Stimulated activated naive CD8-positive, alpha-beta T cell treated with anti-CD3 and anti-CD28 coated beads, Interleukin-15, Interleukin-2, amounts not matched to agents 100 ng/mL and 50 ng/mL, for 24 hours (primary cell): Measurements from ENCODE around the gene DNAJB2.
"Not testable (repeated sequence)": the region's sequence is repeated elsewhere in the genome, so short reads cannot be mapped to it uniquely, and the experiment has no call there.

Source experiments
- H3K27ac Mint-ChIP-seq: one replicate; pipeline ENCODE4 v1.8.0; 2021; ENCODE audit warnings: mild to moderate bottlenecking, mixed read lengths
- H3K27me3 Mint-ChIP-seq: one replicate; pipeline ENCODE4 v1.8.0; 2021; ENCODE audit warnings: mixed read lengths
- H3K36me3 Mint-ChIP-seq: one replicate; pipeline ENCODE4 v1.8.0; 2021; ENCODE audit warnings: low read depth, mixed read lengths
- H3K4me1 Mint-ChIP-seq: one replicate; pipeline ENCODE4 v1.8.0; 2021; ENCODE audit warnings: low read depth, mixed read lengths
- H3K4me3 Mint-ChIP-seq: one replicate; pipeline ENCODE4 v1.8.0; 2021; ENCODE audit warnings: mild to moderate bottlenecking, mixed read lengths
- H3K9me3 Mint-ChIP-seq: one replicate; pipeline ENCODE4 v1.8.0; 2021; ENCODE audit warnings: mixed read lengths

Gene DNAJB2

DNA sequence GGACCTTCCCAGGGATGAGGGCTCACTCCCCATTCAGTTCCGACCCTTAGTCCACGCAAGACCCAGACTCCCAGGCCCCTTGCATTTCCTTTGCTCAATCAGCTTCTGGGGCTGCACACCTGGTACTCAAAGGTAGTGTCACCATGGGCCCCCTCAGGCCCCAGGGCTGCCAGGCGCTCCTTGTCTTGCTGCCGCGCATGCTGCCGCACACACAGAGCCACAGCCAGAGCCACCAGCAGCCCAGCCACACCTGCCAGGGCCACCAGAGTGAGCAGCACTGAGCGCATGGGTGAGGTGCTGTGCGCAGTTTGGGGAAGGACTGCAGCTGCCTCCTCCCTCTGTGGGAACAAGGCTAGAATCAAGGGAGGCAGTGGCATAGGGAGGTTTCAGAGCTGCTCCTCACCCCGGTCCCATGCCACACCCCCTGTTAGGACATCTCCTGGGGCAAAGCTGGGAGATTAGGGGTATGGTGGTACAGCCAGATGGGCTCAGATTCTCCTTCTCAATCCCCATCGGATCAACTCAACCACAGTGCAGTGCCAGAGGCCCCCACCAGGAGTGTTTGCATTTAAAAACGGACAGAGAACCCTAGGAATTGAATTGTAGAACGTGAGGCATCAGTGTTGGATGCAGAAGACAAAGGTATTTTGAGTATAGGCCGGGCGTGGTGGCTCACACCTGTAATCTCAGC lies 18.7 kb downstream of the DNAJB2 start:
- Mint-ChIP-seq H3K27me3 (peaks cover 22% of the 10 kb centered on the region), H3K4me3 (no peak overlapping the region), H3K27ac (no peak overlapping the region), H3K4me1 (peaks cover 27% of the 10 kb centered on the region), H3K36me3 (no peaks in the 10 kb centered on the region), H3K9me3 (no peaks in the 10 kb centered on the region)

DNA sequence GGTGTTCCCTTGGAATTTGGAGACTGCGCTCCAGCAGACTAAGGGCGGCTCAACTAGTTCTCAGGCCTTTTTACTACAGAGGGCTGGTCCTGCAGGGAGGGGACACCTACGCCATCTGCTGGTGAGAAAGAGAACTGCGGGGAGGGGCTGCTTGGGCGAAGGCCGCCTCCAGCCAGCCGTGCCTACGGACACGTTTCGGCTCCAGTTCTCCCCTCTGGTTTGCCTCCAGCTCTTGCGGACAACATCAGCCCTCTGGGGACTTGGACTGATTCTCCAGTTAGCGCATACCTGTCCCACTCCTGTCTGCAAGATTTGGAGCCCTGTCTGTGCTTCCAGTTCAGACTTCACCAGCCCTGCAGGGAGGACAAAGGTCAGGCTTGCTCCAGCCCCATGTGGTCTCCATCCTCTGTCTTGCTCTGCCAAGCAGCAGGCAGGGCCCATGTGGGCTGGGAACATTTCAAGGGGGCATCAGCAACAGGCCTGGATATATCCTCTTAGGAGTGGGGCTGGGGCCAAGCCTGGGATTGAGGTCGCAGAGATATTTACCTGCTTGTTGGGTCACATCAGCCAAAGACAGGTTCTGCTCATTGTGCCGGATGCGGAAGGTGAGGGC lies 19.7 kb downstream of the DNAJB2 start:
- H3K9me3 Mint-ChIP-seq, result no peaks in the 10 kb centered on the region
- peak overlapping the region; percentile 57 for H3K4me3 Mint-ChIP-seq
- peaks cover 28% of the 10 kb centered on the region for H3K27me3 Mint-ChIP-seq

GRCh38 chr2:219299372-219299760 lies 20.2 kb downstream of the DNAJB2 start:
- Mint-ChIP-seq H3K36me3 (no peaks in the 10 kb centered on the region), H3K9me3 (no peaks in the 10 kb centered on the region), H3K27me3 (peaks cover 32% of the 10 kb centered on the region), H3K4me1 (peaks cover 22% of the 10 kb centered on the region), H3K27ac (no peak overlapping the region), H3K4me3 (peak overlapping the region; percentile 57)

More for the DNA sequence above, 19.7 kb downstream of the DNAJB2 start:
- Mint-ChIP-seq H3K4me1 (peaks cover 27% of the 10 kb centered on the region), H3K36me3 (no peaks in the 10 kb centered on the region), H3K27ac (no peak overlapping the region)

DNA sequence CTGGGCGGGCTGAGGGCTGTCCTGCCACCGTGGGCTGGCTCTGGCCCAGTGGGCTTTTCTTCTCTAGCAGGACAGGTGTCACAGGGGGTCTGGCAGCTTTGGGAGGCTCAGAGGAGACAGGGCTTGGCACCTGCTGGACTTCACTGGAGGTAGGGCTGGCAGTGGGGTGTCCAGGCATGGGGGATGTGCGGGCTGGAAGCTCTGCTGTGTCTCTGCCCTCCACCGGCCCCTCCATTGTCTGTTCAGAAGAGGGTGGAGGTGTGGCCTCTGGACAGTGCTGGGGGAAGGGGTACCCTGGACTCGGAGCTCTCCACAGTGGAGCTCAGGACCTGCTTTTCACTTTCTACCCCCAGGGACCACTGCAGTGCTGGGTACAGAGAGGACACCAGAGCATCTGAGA lies 20.9 kb downstream of the DNAJB2 start:
- H3K36me3 Mint-ChIP-seq, result no peaks in the 10 kb centered on the region
- H3K9me3 Mint-ChIP-seq, result no peaks in the 10 kb centered on the region
- H3K27me3 Mint-ChIP-seq, result peaks cover 36% of the 10 kb centered on the region

GRCh38 chr2:219302412-219302968 lies 23.3 kb downstream of the DNAJB2 start:
- H3K36me3 Mint-ChIP-seq, result no peaks in the 10 kb centered on the region
- H3K4me3 Mint-ChIP-seq, result no peak overlapping the region
- H3K27ac Mint-ChIP-seq, result no peak overlapping the region
- H3K4me1 Mint-ChIP-seq, result peaks cover 6% of the 10 kb centered on the region
- peaks cover 56% of the 10 kb centered on the region for H3K27me3 Mint-ChIP-seq
- no peaks in the 10 kb centered on the region for H3K9me3 Mint-ChIP-seq

More for the DNA sequence above, 20.9 kb downstream of the DNAJB2 start:
- Mint-ChIP-seq H3K4me3 (no peak overlapping the region), H3K27ac (no peak overlapping the region), H3K4me1 (peaks cover 19% of the 10 kb centered on the region)

DNA sequence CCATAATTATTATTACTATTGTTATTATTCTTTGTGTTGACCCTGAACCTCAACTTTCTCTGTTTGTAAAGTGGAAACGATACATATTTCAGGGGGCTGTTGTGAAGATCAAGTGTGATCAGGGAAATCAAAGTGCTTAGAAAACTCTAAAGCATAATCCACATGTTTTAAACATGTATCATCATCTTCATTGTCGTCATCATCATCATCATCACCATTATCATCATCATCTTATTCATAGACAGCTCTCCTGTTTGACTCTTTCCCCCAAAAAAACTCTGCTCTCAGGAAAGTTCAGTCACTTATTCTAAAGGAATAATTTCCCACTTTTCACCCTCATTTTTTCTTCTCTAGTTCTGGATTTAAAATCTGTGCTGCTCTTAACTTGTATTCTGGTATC lies 25.1 kb downstream of the DNAJB2 start:
- Mint-ChIP-seq H3K36me3 (no peaks in the 10 kb centered on the region), H3K27ac (no peak overlapping the region), H3K4me1 (no peaks in the 10 kb centered on the region), H3K27me3 (peaks cover 67% of the 10 kb centered on the region), H3K9me3 (no peaks in the 10 kb centered on the region), H3K4me3 (no peak overlapping the region)

GRCh38 chr2:219306047-219306446 lies 26.9 kb downstream of the DNAJB2 start:
- H3K4me3 Mint-ChIP-seq, result no peak overlapping the region
- H3K9me3 Mint-ChIP-seq, result no peaks in the 10 kb centered on the region
- no peaks in the 10 kb centered on the region for H3K36me3 Mint-ChIP-seq
- H3K27me3 Mint-ChIP-seq, result peaks cover 70% of the 10 kb centered on the region
- H3K4me1 Mint-ChIP-seq, result no peaks in the 10 kb centered on the region
- H3K27ac Mint-ChIP-seq, result no peak overlapping the region

GRCh38 chr2:219308142-219309101 lies 29.3 kb downstream of the DNAJB2 start:
- no peaks in the 10 kb centered on the region for H3K9me3 Mint-ChIP-seq
- H3K4me3 Mint-ChIP-seq, result peak overlapping the region; percentile 6
- peaks cover 56% of the 10 kb centered on the region for H3K27me3 Mint-ChIP-seq
- H3K36me3 Mint-ChIP-seq, result no peaks in the 10 kb centered on the region
- no peak overlapping the region for H3K27ac Mint-ChIP-seq
- H3K4me1 Mint-ChIP-seq, result no peaks in the 10 kb centered on the region

DNA sequence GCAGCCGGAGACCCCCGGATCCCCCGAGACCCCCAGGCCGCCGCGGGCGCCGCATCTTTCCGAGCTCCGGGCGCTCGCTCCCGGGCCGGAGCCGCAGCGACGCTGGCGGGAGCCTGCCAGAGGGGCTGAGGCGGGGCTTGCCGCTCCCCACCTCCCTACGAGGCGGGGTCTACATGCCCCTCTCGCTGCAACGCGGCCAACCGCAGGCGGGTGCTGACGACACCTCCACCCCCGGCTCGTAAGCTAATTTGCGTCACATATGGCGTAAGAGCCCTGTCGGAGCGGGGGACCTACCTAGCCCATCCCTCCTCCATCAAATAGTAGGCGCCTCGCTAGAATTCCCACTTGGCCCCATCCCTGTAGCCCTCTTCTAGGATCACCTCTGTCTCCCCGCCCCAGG lies 30.1 kb downstream of the DNAJB2 start, which contains the start of gene PTPRN:
TSS of gene PTPRN (minus strand) at position 124 of the 400 bp plus-strand sequence. CDS start at position 55, 69 bp downstream.
- H3K27me3 Mint-ChIP-seq, result peaks cover 53% of the 10 kb centered on the region
- H3K4me1 Mint-ChIP-seq, result no peaks in the 10 kb centered on the region
- peak within 1 kb of the TSS; percentile 6 for H3K4me3 Mint-ChIP-seq
- H3K27ac Mint-ChIP-seq, result no peak within 1 kb of the TSS
- no peaks in the 10 kb centered on the region for H3K9me3 Mint-ChIP-seq
- no peaks in the 10 kb centered on the region for H3K36me3 Mint-ChIP-seq

GRCh38 chr2:219312683-219313263 lies 33.6 kb downstream of the DNAJB2 start:
- H3K27ac Mint-ChIP-seq, H3K9me3 Mint-ChIP-seq, H3K4me3 Mint-ChIP-seq, H3K4me1 Mint-ChIP-seq, H3K36me3 Mint-ChIP-seq: not testable (repeated sequence)
- H3K27me3 Mint-ChIP-seq, result peaks cover 30% of the 10 kb centered on the region

GRCh38 chr2:219314804-219315468 lies 35.8 kb downstream of the DNAJB2 start:
- Mint-ChIP-seq H3K27me3 (peaks cover 15% of the 10 kb centered on the region), H3K4me1 (no peaks in the 10 kb centered on the region), H3K36me3 (no peaks in the 10 kb centered on the region), H3K4me3 (no peak overlapping the region), H3K9me3 (no peaks in the 10 kb centered on the region), H3K27ac (no peak overlapping the region)

DNA sequence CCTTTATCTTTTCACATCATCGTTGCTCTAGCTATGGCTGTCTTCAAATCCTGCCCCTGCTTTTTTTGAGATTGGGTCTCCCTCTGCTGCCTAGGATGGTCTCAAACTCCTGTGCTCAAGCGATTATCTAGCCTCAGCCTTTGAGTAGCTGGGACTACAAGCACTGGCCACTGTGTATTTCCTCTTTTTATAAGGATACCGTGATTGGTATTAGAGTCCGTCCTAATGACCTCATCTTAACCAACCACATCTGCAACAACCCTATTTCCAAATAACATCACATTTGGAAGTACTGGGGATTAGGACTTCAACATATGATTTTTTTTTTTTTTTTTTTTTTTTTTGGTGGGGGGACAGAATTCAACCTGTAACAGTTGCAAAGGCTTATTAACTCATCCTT lies 44.3 kb downstream of the DNAJB2 start:
- H3K36me3 Mint-ChIP-seq, result no peaks in the 10 kb centered on the region
- H3K9me3 Mint-ChIP-seq, result no peaks in the 10 kb centered on the region
- H3K4me1 Mint-ChIP-seq, result peaks cover 4% of the 10 kb centered on the region
- no peak overlapping the region for H3K27ac Mint-ChIP-seq
- H3K4me3 Mint-ChIP-seq, result no peak overlapping the region
- H3K27me3 Mint-ChIP-seq, result peaks cover 11% of the 10 kb centered on the region

- Mint-ChIP-seq H3K4me1 (peaks cover 4% of the 10 kb centered on the region), H3K9me3 (no peaks in the 10 kb centered on the region), H3K27ac (no peak overlapping the region), H3K4me3 (no peak overlapping the region), H3K27me3 (peaks cover 21% of the 10 kb centered on the region), H3K36me3 (no peaks in the 10 kb centered on the region)
These were observed 46.0 kb downstream of the DNAJB2 start for GRCh38 chr2:219325136-219325535.
